Endothelial cell of umbilical vein (primary cell): ENCODE results near the gene CFAP73. TPM values are rescaled to one million over a fixed set of nuclear protein-coding genes. Genes with fewer than 3 reads are reported as not detected.

ENCODE experiments used
- BruUV-seq: library from RNA; stranded (reverse); fragments of 400-500 nt; replicated peaks from 2 replicates; lab custom pipeline; 2021; lab: Mats Ljungman, UMichigan
- CTCF ChIA-PET: fragments of 300-600, 350-600 bp; sonication (Branson Sonifier 250); formaldehyde crosslinking; loops from one replicate; lab custom pipeline; 2021; ENCODE audit warnings: antibody characterized with exemption, inconsistent platforms; lab: Charles Lee
- POLR2A ChIA-PET: fragments of 300-600, 350-600 bp; sonication (Branson Sonifier 250); formaldehyde crosslinking; loops from one replicate; lab custom pipeline; 2021; ENCODE audit warnings: antibody characterized with exemption, inconsistent platforms; lab: Charles Lee
- DNase-seq: peaks from one replicate; pipeline ENCODE4 v3.0.0-alpha.2; 2011; ENCODE audit warnings: low read depth, low spot score
- FAIRE-seq: peaks from 2 replicates; lab custom pipeline; 2011; peaks lifted over from hg19 to GRCh38; lab: Jason Lieb, UNC
- H2AFZ ChIP-seq: 2 replicates; pipeline ENCODE4 v1.6.0; 2012; ENCODE audit warnings: low read depth, low read length, control low read depth, inconsistent platforms
- H3K27ac ChIP-seq: 2 replicates; pipeline ENCODE4 v1.5.1; 2011; ENCODE audit warnings: low read depth, mild to moderate bottlenecking, control low read depth, low read length, moderate library complexity; ENCODE audit not compliant: insufficient read depth
- H3K27me3 ChIP-seq, 2 experiments: 2 replicates each; pipeline versions ENCODE4 v1.6.0 to v1.6.1; 2011; ENCODE audit warnings: low read length in 2 of 2, mixed read lengths in 1 of 2; ENCODE audit not compliant: control insufficient read depth in 2 of 2, insufficient read depth in 2 of 2
- H3K36me3 ChIP-seq, 2 experiments: 2 replicates in 1 of 2; 3 replicates in 1 of 2; pipeline ENCODE4 v1.5.1; 2011; ENCODE audit warnings: low read length in 2 of 2, mild to moderate bottlenecking in 1 of 2, moderate library complexity in 1 of 2; ENCODE audit not compliant: control insufficient read depth in 2 of 2, insufficient read depth in 2 of 2; ENCODE audit errors: extremely low read depth in 1 of 2
- H3K4me1 ChIP-seq: 3 replicates; pipeline ENCODE4 v1.5.1; 2011; ENCODE audit warnings: mild to moderate bottlenecking, low read length; ENCODE audit not compliant: control insufficient read depth, insufficient read depth; ENCODE audit errors: extremely low read depth
- H3K4me2 ChIP-seq: 2 replicates; pipeline ENCODE4 v1.6.1; 2011; ENCODE audit warnings: low read length, control low read depth, mixed read lengths; ENCODE audit not compliant: insufficient read depth
- H3K4me3 ChIP-seq, 3 experiments: fragments of 200-600 bp in 1 of 3; sonication (generic), shearing (Covaris generic) in 1 of 3; replicated peaks in 1 of 3; 2 replicates each; pipeline ENCODE4 v1.5.1; 2011 to 2016; ENCODE audit warnings: control low read depth in 3 of 3, low read length in 3 of 3, mild to moderate bottlenecking in 2 of 3, inconsistent platforms in 1 of 3, low read depth in 1 of 3, moderate library complexity in 1 of 3; ENCODE audit not compliant: insufficient read depth in 1 of 3
- H3K79me2 ChIP-seq: 2 replicates; pipeline ENCODE4 v1.6.0; 2012; ENCODE audit warnings: low read length, inconsistent platforms; ENCODE audit not compliant: control insufficient read depth, insufficient read depth
- H3K9ac ChIP-seq: replicated peaks from 2 replicates; pipeline ENCODE3; 2011; ENCODE audit warnings: low read length, control low read depth; ENCODE audit not compliant: insufficient read depth; ENCODE audit errors: extremely low read depth
- H3K9me1 ChIP-seq: replicated peaks from 3 replicates; pipeline ENCODE4 v1.6.0; 2011; ENCODE audit warnings: mild to moderate bottlenecking, low read length; ENCODE audit not compliant: control insufficient read depth, insufficient read depth; ENCODE audit errors: extremely low read depth
- H3K9me3 ChIP-seq: replicated peaks from 2 replicates; pipeline ENCODE4 v1.5.1; 2012; ENCODE audit warnings: low read length, inconsistent platforms; ENCODE audit not compliant: control insufficient read depth, insufficient read depth
- H4K20me1 ChIP-seq: replicated peaks from 2 replicates; pipeline ENCODE3; 2011; ENCODE audit warnings: mild to moderate bottlenecking, low read length; ENCODE audit not compliant: control insufficient read depth, insufficient read depth; ENCODE audit errors: extremely low read depth
- EZH2 ChIP-seq: IDR thresholded peaks from 2 replicates; pipeline ENCODE4 v1.6.1; 2012; ENCODE audit warnings: borderline replicate concordance, low read depth, mild to moderate bottlenecking, moderate library complexity, low read length, inconsistent platforms; ENCODE audit not compliant: severe bottlenecking
- FOS ChIP-seq: IDR thresholded peaks from 2 replicates; pipeline ENCODE4 v1.6.1; 2011; ENCODE audit warnings: mild to moderate bottlenecking, low read length, moderate library complexity, borderline replicate concordance; ENCODE audit not compliant: insufficient read depth
- GATA2 ChIP-seq: IDR thresholded peaks from 2 replicates; pipeline ENCODE4 v1.7.0; 2011; ENCODE audit warnings: low read depth, mild to moderate bottlenecking, moderate library complexity, mixed read lengths, low read length; ENCODE audit not compliant: insufficient read length, insufficient read depth
- JUN ChIP-seq: IDR thresholded peaks from 2 replicates; pipeline ENCODE4 v1.6.1; 2011; ENCODE audit warnings: borderline replicate concordance, low read depth; ENCODE audit not compliant: insufficient read length, insufficient read depth
- MYC ChIP-seq: IDR thresholded peaks from one replicate; pipeline ENCODE4 v1.6.1; 2011; ENCODE audit warnings: mild to moderate bottlenecking, low read depth, low read length
- POLR2A ChIP-seq: IDR thresholded peaks from 2 replicates; pipeline ENCODE4 v1.6.1; 2012; ENCODE audit warnings: low read depth, mild to moderate bottlenecking, control low read depth, low read length
- POLR2AphosphoS5 ChIP-seq: IDR thresholded peaks from 2 replicates; pipeline ENCODE4 v1.6.1; 2012; ENCODE audit warnings: low read depth, mild to moderate bottlenecking, control low read depth, low read length, moderate library complexity; ENCODE audit not compliant: insufficient read depth
- dilution Hi-C: fragments of 300-500 bp; cut with MboI; formaldehyde crosslinking; loops from one replicate; pipeline ENCODE4 v1.15.0; 2019; ENCODE audit warnings: low sequenced_read_pairs; ENCODE audit not compliant: extremely low pct_ligation_motif_present
- intact Hi-C: fragments of 100-400 bp; cut with micrococcal nuclease; formaldehyde crosslinking; loops from one replicate; pipeline ENCODE4 v1.10.0; 2022
- polyA plus RNA-seq, 4 experiments: library from polyadenylated mRNA; depleted of rRNA in 3 of 4; stranded (reverse) in 3 of 4; unstranded in 1 of 4; fragments of >200 nt; gene quantifications; 2 replicates each; pipeline versions ENCODE4 v1.2.1 to v1.2.3, GENCODE V29; 2011 to 2012; ENCODE audit warnings: missing spikeins in 1 of 4
- total RNA-seq: library from RNA; stranded (reverse); gene quantifications from 2 replicates; pipeline ENCODE4 v1.2.3, GENCODE V29; 2021
- TF ChIP-seq, protein P1 (sequence below), 2 donors: IDR thresholded peaks; 1 replicate in 1 of 2; 2 replicates in 1 of 2; pipeline ENCODE4 v1.5.1; 2011; ENCODE audit warnings: low read length in 2 of 2, mild to moderate bottlenecking in 2 of 2, moderate library complexity in 2 of 2, control low read depth in 1 of 2, inconsistent platforms in 1 of 2, low read depth in 1 of 2; ENCODE audit not compliant: insufficient read depth in 1 of 2; ENCODE audit errors: extremely low read depth in 1 of 2
- TF ChIP-seq, protein P2 (sequence below): IDR thresholded peaks from 2 replicates; pipeline ENCODE4 v1.6.1; 2011; ENCODE audit not compliant: insufficient read depth, insufficient read length

Gene CFAP73
- total and polyA plus RNA-seq, 2 donors (not counting 3 experiments of a cell fraction or from before 2014, with no cell fraction given): not detected

- no peaks in the 10 kb centered on the region for H3K9me3 ChIP-seq
- dilution Hi-C loops: no loop called here
- H3K79me2 ChIP-seq: peaks cover 33% of the 10 kb centered on the region
- H3K4me2 ChIP-seq: no peak overlapping the region
- intact Hi-C loops: loop anchor here (2.0 kb wide), 1 partner anchor 18 kb away; no protein-coding TSS in a partner anchor
- H3K4me1 ChIP-seq: peaks cover 3% of the 10 kb centered on the region
- POLR2A ChIA-PET: interaction anchor here (0.6 kb wide), 1 partner anchor 18 kb away, joined by 5 read pairs; no protein-coding TSS in a partner anchor
- H3K27ac ChIP-seq: no peak overlapping the region
- CTCF ChIA-PET: interaction anchor here (0.6 kb wide), 1 partner anchor 467 kb away, joined by 3 read pairs; no protein-coding TSS in a partner anchor
- H3K27me3 ChIP-seq: no peaks in the 10 kb centered on the region
- no peaks in the 10 kb centered on the region for H4K20me1 ChIP-seq
- H2AFZ ChIP-seq: no peak overlapping the region
- H3K4me3 ChIP-seq: no peak overlapping the region
- H3K36me3 ChIP-seq: peaks cover 10 to 32% of the 10 kb centered on the region in 2 experiments
- no peak overlapping the region for H3K9ac ChIP-seq
- H3K9me1 ChIP-seq: no peaks in the 10 kb centered on the region
- TF ChIP-seq, protein P1, sequence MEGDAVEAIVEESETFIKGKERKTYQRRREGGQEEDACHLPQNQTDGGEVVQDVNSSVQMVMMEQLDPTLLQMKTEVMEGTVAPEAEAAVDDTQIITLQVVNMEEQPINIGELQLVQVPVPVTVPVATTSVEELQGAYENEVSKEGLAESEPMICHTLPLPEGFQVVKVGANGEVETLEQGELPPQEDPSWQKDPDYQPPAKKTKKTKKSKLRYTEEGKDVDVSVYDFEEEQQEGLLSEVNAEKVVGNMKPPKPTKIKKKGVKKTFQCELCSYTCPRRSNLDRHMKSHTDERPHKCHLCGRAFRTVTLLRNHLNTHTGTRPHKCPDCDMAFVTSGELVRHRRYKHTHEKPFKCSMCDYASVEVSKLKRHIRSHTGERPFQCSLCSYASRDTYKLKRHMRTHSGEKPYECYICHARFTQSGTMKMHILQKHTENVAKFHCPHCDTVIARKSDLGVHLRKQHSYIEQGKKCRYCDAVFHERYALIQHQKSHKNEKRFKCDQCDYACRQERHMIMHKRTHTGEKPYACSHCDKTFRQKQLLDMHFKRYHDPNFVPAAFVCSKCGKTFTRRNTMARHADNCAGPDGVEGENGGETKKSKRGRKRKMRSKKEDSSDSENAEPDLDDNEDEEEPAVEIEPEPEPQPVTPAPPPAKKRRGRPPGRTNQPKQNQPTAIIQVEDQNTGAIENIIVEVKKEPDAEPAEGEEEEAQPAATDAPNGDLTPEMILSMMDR (IDR thresholded peaks at IDR 0.05; ENCODE audit: extremely low read depth in 1 of 2, insufficient read depth in 1 of 2, low read depth in 1 of 2, low read length in 2 of 2): no peak
- TF ChIP-seq GATA2 (no peak), EZH2 (no peak), JUN (no peak), POLR2AphosphoS5 (no peak), MYC (no peak), FOS (no peak), POLR2A (no peak)
- TF ChIP-seq, protein P2, sequence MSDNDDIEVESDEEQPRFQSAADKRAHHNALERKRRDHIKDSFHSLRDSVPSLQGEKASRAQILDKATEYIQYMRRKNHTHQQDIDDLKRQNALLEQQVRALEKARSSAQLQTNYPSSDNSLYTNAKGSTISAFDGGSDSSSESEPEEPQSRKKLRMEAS: no peak
- no peak for DNase-seq
- no TSS peak for BruUV-seq
- no peak for FAIRE-seq
Measured at GRCh38 chr12:113180333-113180732, 30.8 kb downstream of the CFAP73 start.
